ENCODE measurements around the gene RAI2.

DNA sequence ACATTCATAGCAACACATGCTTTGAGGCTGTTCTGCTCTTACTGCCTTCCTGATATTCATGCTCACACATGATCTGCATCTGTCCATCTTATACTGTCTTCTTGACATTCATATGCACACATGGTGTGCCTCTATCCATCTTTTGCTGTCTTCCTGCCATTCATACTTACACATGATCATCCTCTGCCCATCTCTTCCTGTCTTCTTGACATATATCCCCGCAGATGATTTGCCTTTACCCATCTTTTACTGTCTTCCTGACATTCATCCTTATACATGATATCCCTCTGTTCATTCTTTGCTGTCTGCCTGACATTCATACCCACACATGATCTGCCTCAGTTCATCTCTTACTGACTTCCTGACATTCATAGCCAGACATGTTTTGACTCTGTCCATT, 87.0 kb downstream of the RAI2 start:
- TF ChIP-seq EZH2 (IDR thresholded peaks at IDR 0.05) = no peak
- TF ChIP-seq, protein P1, sequence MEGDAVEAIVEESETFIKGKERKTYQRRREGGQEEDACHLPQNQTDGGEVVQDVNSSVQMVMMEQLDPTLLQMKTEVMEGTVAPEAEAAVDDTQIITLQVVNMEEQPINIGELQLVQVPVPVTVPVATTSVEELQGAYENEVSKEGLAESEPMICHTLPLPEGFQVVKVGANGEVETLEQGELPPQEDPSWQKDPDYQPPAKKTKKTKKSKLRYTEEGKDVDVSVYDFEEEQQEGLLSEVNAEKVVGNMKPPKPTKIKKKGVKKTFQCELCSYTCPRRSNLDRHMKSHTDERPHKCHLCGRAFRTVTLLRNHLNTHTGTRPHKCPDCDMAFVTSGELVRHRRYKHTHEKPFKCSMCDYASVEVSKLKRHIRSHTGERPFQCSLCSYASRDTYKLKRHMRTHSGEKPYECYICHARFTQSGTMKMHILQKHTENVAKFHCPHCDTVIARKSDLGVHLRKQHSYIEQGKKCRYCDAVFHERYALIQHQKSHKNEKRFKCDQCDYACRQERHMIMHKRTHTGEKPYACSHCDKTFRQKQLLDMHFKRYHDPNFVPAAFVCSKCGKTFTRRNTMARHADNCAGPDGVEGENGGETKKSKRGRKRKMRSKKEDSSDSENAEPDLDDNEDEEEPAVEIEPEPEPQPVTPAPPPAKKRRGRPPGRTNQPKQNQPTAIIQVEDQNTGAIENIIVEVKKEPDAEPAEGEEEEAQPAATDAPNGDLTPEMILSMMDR (IDR thresholded peaks at IDR 0.05) = no peak
